AG09319 (cell line): ENCODE results near the gene FBXL16.

Experiments
- DNase-seq: peaks from one replicate; pipeline ENCODE4 v3.0.0-alpha.2; 2010; ENCODE audit warnings: low read depth; ENCODE audit errors: extremely low read depth
- CTCF ChIP-seq: IDR thresholded peaks from 2 replicates; pipeline ENCODE4 v1.5.1; 2011; ENCODE audit warnings: low read depth, mild to moderate bottlenecking, inconsistent platforms, low read length, moderate library complexity

The FBXL16 gene

GRCh38 chr16:728131-728889, 22.7 kb upstream of the FBXL16 start:
- no peak for TF ChIP-seq CTCF
- no peak for DNase-seq

GRCh38 chr16:727291-727977, 21.8 kb upstream of the FBXL16 start:
- no peak for DNase-seq
- no peak for TF ChIP-seq CTCF

GRCh38 chr16:726438-727290, 21.1 kb upstream of the FBXL16 start, which contains the start of the genes CCDC78 and HAGHL:
CCDC78 (minus strand) TSS chr16:726443; CDS start chr16:726367, 76 bp downstream.
HAGHL (plus strand) TSS chr16:727106; CDS start chr16:727510, 404 bp downstream.
- DNase-seq: no peak
- TF ChIP-seq CTCF: no peak

DNA sequence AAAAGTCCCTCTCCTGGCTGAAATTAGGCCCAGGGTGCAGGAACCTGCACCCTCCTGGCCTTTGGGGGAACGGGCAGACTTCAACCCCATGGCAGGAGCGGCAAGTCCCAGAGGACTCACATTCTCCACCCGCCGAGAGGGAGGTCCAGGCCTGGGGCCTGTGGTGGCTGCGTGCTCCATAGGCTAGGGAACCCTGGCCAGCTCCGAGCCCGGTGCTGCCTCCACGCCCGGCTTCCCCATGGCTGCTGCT, 20.5 kb upstream of the FBXL16 start:
- no peak for DNase-seq
- TF ChIP-seq CTCF: no peak

GRCh38 chr16:725463-726187, 20.0 kb upstream of the FBXL16 start:
- no peak for DNase-seq
- TF ChIP-seq CTCF: no peak

DNA sequence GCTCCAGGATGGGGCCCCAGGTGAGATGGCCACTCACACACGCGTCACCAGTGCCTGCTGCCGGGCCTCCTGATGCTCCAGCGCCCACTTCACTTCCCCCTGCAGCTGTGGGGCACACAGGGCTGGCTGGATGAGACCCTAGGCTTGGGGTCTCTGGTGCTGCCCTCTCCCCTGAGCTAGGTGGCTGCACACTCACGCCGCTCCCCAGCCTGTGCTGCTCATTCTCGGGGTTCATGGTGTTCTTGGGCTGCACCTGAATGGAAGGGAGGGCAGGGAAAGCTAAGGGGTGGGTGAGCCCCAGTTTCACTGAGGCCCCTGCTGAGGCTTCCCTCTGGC, 19.4 kb upstream of the FBXL16 start:
- TF ChIP-seq CTCF: no peak
- DNase-seq: no peak
